HepG2 (cell line): ENCODE results near the gene LYRM4. TPM values are rescaled to one million over a fixed set of nuclear protein-coding genes. Genes with fewer than 3 reads are reported as not detected.
A peak's percentile ranks its signal among the peaks of the same experiment; 100 is the strongest.

Source experiments
- CHD4 ChIP-seq: fragments of 200-600 bp; sonication (generic); IDR thresholded peaks from 2 replicates; pipeline ENCODE4 v1.7.0; 2017; ENCODE audit warnings: mild to moderate bottlenecking, low read length, borderline replicate concordance
- E2F2 ChIP-seq: sonication (generic); formaldehyde crosslinking; IDR thresholded peaks from 2 replicates; pipeline ENCODE4 v1.4.0; 2020; ENCODE audit warnings: missing genetic modification reagents, borderline replicate concordance
- HHEX ChIP-seq: IDR thresholded peaks from 2 replicates; pipeline ENCODE4 v1.6.1; 2016; ENCODE audit warnings: control low read depth
- HNF1B ChIP-seq: sonication (generic); formaldehyde crosslinking; IDR thresholded peaks from 2 replicates; pipeline ENCODE4 v1.5.1; 2020; ENCODE audit warnings: mild to moderate bottlenecking, moderate library complexity, missing genetic modification reagents
- MTA1 ChIP-seq: sonication (generic); formaldehyde crosslinking; IDR thresholded peaks from 2 replicates; pipeline ENCODE4 v1.4.0; 2020; ENCODE audit warnings: missing genetic modification reagents, mild to moderate bottlenecking, borderline replicate concordance
- MTF2 ChIP-seq: sonication (generic); formaldehyde crosslinking; IDR thresholded peaks from 2 replicates; pipeline ENCODE4 v1.5.0; 2020; ENCODE audit warnings: missing genetic modification reagents, borderline replicate concordance
- NR1H2 ChIP-seq: sonication (generic); formaldehyde crosslinking; IDR thresholded peaks from 2 replicates; pipeline ENCODE4 v1.8.1; 2022; ENCODE audit warnings: low read depth, missing genetic modification reagents, borderline replicate concordance
- PRPF4 ChIP-seq: fragments of 200-400 bp; formaldehyde crosslinking; IDR thresholded peaks from 2 replicates; pipeline ENCODE4 v1.6.1; 2016; ENCODE audit warnings: low read length, low read depth; ENCODE audit not compliant: poor library complexity, severe bottlenecking
- RFX5 ChIP-seq: IDR thresholded peaks from 2 replicates; pipeline ENCODE4 v1.6.1; 2011; ENCODE audit warnings: low read depth, low read length, improper control_type of control experiment
- RORA ChIP-seq: sonication (generic); formaldehyde crosslinking; IDR thresholded peaks from 2 replicates; pipeline ENCODE4 v1.5.0; 2020; ENCODE audit warnings: mild to moderate bottlenecking, missing genetic modification reagents, moderate library complexity
- SAFB2 ChIP-seq: sonication (generic); formaldehyde crosslinking; IDR thresholded peaks from 2 replicates; pipeline ENCODE4 v1.5.1; 2020; ENCODE audit warnings: missing genetic modification reagents, low read depth, mild to moderate bottlenecking, borderline replicate concordance
- SPEN ChIP-seq: sonication (generic); formaldehyde crosslinking; IDR thresholded peaks from 2 replicates; pipeline ENCODE4 v1.5.1; 2020; ENCODE audit warnings: low read depth, mild to moderate bottlenecking, missing genetic modification reagents
- TAF1 ChIP-seq: sonication (generic); formaldehyde crosslinking; IDR thresholded peaks from 2 replicates; pipeline ENCODE4 v1.4.0; 2020; ENCODE audit warnings: missing genetic modification reagents
- ZFP36L1 ChIP-seq: sonication (generic); formaldehyde crosslinking; IDR thresholded peaks from 2 replicates; pipeline ENCODE4 v1.8.0; 2022; ENCODE audit warnings: mild to moderate bottlenecking, missing genetic modification reagents, moderate library complexity
- ZFP91 ChIP-seq: sonication (generic); formaldehyde crosslinking; IDR thresholded peaks from 2 replicates; pipeline ENCODE4 v1.9.0; 2022; ENCODE audit warnings: missing genetic modification reagents, mild to moderate bottlenecking, borderline replicate concordance
- ZHX1 ChIP-seq: sonication (generic); formaldehyde crosslinking; IDR thresholded peaks from 2 replicates; pipeline ENCODE4 v1.8.1; 2022; ENCODE audit warnings: low read depth, mild to moderate bottlenecking, missing genetic modification reagents
- ZNF124 ChIP-seq: sonication (generic); formaldehyde crosslinking; IDR thresholded peaks from 2 replicates; pipeline ENCODE4 v1.4.0; 2020; ENCODE audit warnings: missing genetic modification reagents
- ZUFSP ChIP-seq: sonication (generic); formaldehyde crosslinking; IDR thresholded peaks from 2 replicates; pipeline ENCODE4 v1.9.0; 2021; ENCODE audit warnings: missing genetic modification reagents, mild to moderate bottlenecking, borderline replicate concordance
- polyA plus RNA-seq, 8 experiments: library from polyadenylated mRNA; depleted of rRNA in 3 of 8; stranded (reverse) in 7 of 8; unstranded in 1 of 8; fragments of >200 nt; fragmentation: Illumina TruSeq in 4 of 8; extraction: Trizol in 4 of 8; gene quantifications; 2 replicates each; pipeline versions ENCODE4 v1.2.1 to v1.2.3, GENCODE V29; 2011 to 2016; ENCODE audit warnings: low read depth in 4 of 8, missing spikeins in 1 of 8, mixed read lengths in 1 of 8; ENCODE audit not compliant: insufficient read depth in 1 of 8
- total RNA-seq, 5 experiments: library from RNA; depleted of rRNA; stranded (reverse); fragments of >200 nt; fragmentation: Illumina TruSeq; extraction: Trizol; gene quantifications; 2 replicates each; pipeline ENCODE4 v1.2.3, GENCODE V29; 2016; ENCODE audit warnings: low read depth in 1 of 5

The LYRM4 gene
- total and polyA plus RNA-seq, 2 of the 13 experiments (the other 11 are each of a cell fraction or from before 2014, with no cell fraction given): 64.6 to 67.5 TPM

GRCh38 chr6:5205877-5206850, 54.6 kb downstream of the LYRM4 start (continued):
- TF ChIP-seq ZUFSP (CRISPR knock-in tag) (no peak), TAF1 (no peak), CHD4 (no peak), E2F2 (CRISPR knock-in tag) (no peak), HHEX (CRISPR knock-in tag) (peak; percentile 39; the same call in 1 of the 2 replicates), SPEN (CRISPR knock-in tag) (peak; percentile 56; the same call in 1 of the 2 replicates), ZNF124 (peak; percentile 65; the same call in 1 of the 2 replicates), ZFP91 (CRISPR knock-in tag) (peak; percentile 64), MTA1 (peak; percentile 64; the same call in 1 of the 2 replicates), ZHX1 (CRISPR knock-in tag) (peak; percentile 72), HNF1B (CRISPR knock-in tag) (peak; percentile 87), SAFB2 (CRISPR knock-in tag) (no peak), RFX5 (no peak), PRPF4 (no peak), MTF2 (CRISPR knock-in tag) (no peak), ZFP36L1 (no peak; the same call in 1 of the 2 replicates), NR1H2 (no peak), RORA (CRISPR knock-in tag) (peak; percentile 86; the same call in 1 of the 2 replicates)
